ENCODE measurements around the gene PGM2L1.
A peak's percentile ranks its signal among the peaks of the same experiment; 100 is the strongest.
"Not testable (repeated sequence)": the region's sequence is repeated elsewhere in the genome, so short reads cannot be mapped to it uniquely, and the experiment has no call there.

Gene PGM2L1

GRCh38 chr11:74332291-74332690, 65.9 kb downstream of the PGM2L1 start:
- no peak for DNase-seq

DNA sequence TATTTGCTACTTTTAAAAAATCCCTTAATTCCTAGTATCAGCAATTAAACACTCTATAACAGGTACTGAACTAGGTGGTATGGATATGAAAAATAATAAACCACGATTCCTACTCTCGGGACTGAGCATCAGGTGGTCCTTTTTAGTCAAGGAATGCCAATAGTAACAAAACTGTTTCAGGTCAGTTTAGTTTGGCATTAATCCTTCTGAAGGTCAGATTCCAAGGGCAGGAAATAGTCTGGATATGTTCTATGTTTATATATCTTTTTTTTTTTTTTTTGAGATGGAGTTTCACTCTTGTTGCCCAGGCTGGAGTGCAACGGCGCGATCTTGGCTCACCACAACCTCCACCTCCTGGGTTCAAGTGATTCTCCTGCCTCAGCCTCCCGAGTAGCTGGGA, 67.2 kb downstream of the PGM2L1 start:
- not testable (repeated sequence) for DNase-seq

- no peak for DNase-seq
These were observed 68.0 kb downstream of the PGM2L1 start for GRCh38 chr11:74330075-74330858.

DNA sequence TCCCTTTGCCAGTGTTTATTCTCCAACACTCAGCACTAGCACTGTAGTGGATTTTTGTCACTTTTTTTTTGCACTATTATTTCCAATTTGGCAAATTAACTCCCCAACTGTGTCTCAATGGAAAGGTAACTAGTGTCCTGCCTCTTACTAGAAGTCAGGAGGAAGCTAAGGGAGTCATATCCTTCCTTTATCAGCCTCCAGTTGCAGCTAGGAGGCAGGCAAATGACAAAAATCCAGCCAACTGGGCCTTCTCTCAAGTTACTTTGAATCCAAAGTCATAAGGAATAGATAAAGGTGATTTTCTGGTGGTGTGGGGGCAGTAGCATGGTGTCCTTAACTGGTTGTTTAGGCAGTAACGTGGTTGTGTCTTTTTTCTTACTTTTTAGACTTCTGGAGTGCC, 71.2 kb downstream of the PGM2L1 start:
- DNase-seq, result no peak

DNA sequence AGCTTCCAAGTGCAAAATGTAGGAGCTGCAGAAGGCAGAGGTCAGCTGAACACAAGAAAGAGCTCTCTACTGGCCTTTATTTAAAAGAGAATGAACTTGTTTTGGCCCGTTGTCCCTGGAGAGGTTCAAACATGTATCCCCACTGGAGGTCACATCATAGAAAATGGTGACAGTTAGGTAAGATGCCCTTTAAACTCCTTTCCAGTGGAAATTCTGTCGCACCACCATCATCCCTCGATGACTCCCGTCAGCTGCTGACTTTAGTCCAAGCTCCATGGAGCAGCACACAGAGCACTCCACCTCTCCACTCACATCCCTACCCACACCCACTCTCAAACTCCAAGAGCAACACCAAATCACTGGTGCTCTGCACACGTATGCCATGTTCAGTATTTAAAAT, 71.6 kb downstream of the PGM2L1 start:
- DNase-seq, result no peak

GRCh38 chr11:74325649-74326645, 72.3 kb downstream of the PGM2L1 start:
- DNase-seq, result peak; percentile 46 to 66

- no peak for DNase-seq
These were observed 75.6 kb downstream of the PGM2L1 start for GRCh38 chr11:74322667-74323066.

- DNase-seq, result peak; percentile 71 to 73
These were observed 76.6 kb downstream of the PGM2L1 start for GRCh38 chr11:74321487-74322188.

GRCh38 chr11:74320538-74320937, 77.7 kb downstream of the PGM2L1 start:
- DNase-seq, result no peak

DNA sequence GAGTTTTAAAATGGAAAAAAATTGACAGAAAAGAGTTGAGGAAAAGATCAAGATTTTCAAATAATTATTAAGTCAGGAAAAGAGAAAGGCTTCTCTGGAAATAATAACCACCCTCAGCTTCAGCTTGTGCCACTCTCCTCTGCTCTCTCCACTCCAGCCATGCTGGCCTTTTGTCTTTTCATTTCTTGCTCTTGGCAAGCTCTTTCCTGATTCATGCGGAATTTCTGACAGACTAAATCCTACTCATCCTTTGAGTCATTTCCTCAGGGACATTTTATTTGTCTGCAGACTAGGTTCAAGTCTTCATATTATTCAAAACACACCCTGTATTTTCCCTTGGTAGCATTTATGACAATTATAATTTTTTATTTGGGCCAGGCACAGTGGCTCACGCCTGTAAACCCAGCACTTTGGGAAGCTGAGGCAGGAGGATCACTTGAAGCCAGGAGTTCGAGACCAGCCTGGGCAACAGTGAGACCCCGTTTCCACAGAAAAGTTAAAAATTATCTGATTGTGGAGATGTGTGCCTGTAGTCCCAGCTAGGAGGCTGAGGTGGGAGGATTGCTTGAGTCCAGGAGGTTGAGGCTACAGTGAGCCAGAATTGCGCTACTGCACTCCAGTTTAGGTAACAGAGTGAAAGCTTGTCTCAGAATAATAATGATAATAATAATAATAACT, 79.0 kb downstream of the PGM2L1 start:
- DNase-seq, result no peak

- DNase-seq, result no peak
These were observed 79.8 kb downstream of the PGM2L1 start for GRCh38 chr11:74318241-74318932.

DNA sequence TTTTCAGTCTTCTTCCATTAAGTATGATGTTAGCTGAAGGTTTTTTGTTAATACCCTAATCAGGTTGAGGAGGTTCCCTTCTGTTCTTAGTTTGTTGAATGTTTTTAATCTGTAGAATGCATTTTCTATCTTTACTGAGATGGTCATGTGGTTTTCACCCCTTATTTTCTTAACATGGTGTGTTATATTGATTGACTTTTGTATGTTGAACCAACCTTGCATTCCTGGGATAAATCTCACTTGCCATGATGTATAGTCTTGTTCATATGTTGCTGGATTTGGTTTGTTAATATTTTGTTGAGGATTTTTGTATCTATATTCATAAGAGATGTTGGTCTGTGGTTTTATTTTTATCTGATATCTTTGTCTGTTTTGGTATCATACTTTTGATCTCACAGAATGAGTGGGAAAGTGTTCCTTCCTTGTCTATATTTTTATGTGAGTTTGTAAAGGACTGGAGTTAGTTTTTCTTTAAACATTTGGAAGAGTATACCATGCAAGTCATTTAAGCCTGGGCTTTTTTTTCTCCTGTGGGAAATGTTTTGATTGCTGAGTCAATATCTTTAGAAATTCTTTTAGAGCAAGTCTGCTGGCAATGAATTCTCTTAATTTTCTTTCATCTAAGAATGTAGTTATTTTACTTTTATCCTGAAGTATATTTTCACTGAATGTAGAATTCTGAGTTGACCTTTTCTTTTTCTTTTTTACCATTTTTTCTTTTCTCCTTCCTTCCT, 81.3 kb downstream of the PGM2L1 start:
- DNase-seq, result no peak

DNA sequence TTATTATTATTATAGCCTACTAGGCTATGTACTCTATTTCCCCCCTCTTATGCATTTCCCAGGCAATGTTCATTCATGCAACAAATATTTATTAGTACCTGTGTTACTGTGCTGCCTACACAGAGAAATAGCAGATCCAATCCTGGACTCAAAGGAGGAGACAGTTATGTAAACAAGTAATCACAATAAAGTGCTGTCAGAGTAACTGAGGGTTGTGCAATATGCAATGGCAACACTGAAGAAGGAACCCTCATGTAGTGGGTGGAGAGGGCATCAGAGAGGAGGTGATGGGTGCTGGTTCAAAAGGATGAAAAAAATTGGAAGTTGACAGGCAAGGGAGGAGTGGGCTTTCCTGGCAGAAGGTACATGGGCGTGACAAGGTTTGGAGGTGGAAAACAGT, 85.9 kb downstream of the PGM2L1 start:
- DNase-seq, result no peak

- peak; percentile 28 to 72 for DNase-seq
These were observed 86.8 kb downstream of the PGM2L1 start, which contains the start of gene P4HA3 for GRCh38 chr11:74311352-74311926. P4HA3 (minus strand) TSS chr11:74311640; CDS start chr11:74311611, 29 bp downstream.

DNA sequence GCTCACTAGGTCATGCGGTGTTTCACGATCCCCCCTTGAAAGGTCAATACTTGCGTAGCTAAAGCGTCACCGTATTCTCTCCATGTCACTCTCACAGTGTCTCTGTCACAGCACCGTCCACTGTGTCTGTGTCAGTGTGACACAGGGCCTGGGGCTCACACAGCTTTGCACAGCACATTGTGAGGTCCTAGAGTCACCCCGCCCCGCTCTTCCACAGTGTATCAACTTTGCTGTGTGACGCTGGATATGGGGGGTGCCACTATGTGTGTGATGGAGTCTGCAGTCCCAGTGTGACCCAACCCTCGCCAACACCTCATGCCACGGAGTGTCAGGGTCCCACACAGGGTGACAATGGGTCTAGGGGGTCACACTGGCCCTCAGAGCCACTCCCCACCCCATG, 87.4 kb downstream of the PGM2L1 start:
- no peak for DNase-seq

GRCh38 chr11:74307434-74307833, 90.8 kb downstream of the PGM2L1 start:
- peak in 1 of 2 experiments; percentile 36 for DNase-seq

DNA sequence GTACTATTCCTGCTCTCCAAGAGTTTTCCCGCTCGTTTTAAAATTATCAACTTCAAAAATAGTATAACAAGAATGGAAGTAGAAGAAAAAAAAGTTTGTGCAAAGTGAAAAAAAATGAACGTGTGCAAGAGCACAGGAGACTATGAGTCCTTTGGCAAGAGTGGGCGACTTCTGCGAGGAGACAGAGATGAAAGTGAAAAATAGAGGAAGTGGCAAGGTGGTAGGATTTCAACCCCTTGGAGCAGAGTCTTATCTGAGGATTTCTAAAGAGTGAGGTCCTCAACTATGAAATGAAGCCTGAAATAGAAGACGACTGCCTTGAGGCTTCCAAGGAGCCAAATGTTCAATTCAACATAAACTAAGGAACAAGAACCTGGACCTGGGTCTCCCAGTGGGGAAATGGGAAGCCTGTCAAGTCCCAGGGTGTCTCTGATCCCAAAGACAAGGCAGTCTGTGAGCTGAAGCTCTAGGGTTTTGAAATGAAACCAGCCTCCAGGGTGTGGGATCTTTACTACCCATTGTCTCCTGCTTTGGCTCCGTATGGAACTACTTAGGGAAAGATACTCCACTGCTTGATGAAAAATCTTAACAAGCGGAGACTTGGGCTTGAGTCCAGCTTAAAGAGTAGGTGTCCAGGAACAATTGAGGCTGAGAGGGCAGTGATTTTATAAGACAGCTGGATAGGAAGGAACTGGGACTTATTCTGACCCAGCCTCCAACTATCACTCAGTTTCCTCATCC, 91.6 kb downstream of the PGM2L1 start:
- no peak for DNase-seq

DNA sequence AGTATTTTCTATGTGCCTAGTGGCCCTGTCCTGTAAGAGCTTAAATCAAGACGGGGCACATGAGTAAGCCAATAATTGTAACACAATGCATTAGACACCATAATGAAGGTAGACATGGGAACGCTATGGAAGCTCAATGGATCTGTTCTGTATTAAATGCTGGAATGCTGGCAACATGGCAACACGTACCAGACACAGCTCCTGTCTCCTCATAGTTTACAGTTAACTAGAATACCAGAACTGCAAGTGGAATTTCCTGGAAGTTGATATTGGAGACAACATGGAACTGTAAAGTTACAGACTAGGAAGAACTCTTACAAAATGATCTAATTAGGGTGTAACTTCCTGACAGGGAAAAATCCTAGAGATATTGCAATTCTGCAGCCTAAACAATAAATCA, 99.2 kb downstream of the PGM2L1 start:
- no peak for DNase-seq

DNA sequence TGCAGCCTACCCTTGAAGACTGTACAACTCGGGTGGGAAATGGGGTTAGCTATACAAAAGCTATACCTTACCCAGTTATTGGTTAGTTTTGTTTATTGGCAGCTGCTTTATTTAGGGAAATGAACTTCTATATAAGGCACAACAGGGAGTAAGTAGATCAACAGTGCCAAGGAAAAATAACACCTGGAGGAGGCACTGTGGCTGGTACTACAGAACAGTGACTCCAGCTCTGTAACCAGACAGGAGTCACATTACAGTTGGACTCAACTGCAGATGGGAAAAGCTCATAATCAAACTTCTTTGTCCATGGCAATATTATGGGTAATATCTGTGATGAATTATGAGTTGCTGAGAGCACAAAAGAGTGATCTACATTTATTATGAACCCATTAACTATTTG, 100.7 kb downstream of the PGM2L1 start:
- DNase-seq, result no peak

DNA sequence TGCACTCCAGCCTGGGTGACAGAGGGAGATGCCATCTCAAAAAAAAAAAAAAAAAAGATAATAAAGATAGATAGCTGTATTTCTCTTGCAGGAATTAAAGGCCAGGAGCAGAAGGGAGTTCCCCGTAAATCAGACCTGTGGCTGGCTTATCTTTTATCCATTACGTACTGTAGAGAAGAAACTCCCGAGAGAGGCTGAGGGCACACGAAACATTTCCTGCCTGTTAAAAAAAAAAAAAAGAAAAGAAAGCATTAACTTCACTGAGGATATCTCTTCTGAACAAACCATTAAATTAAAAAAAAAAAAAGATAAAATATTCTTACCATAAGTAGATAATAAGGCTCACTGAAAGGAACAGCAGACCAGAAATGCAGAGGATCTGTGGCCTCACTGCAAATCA, 109.3 kb downstream of the PGM2L1 start:
- DNase-seq, result no peak
